Embryonic facial prominence (tissue), 1 donor: ENCODE data around the gene PID1.

Source experiments
- DNase-seq: peaks from one replicate; pipeline ENCODE4 v3.0.0-alpha.2; 2016; ENCODE audit errors: extremely low spot score

The PID1 gene

GRCh38 chr2:229022652-229023051 is 248.4 kb downstream of the PID1 start:
- DNase-seq: no peak

DNA sequence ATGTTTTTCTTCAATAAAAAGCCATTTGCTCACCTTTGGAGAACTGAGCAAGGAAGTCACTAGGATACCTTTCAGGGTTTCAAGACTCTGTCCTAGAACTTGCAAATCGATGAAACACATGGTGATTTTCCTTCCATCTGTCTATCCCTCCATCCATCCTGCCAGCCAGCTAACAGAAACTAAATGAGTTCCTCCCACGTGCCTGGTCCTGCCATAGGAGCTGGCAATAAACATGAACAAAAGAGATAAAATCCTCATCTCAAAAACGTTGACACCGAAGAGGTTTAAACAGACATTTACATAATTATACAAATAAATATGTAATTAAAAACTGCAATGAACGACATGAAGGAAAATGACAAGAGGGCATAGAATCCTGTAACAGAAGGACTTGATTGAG is 249.0 kb downstream of the PID1 start:
- no peak for DNase-seq

- DNase-seq: no peak
These were observed 261.3 kb downstream of the PID1 start for GRCh38 chr2:229009816-229010215.

DNA sequence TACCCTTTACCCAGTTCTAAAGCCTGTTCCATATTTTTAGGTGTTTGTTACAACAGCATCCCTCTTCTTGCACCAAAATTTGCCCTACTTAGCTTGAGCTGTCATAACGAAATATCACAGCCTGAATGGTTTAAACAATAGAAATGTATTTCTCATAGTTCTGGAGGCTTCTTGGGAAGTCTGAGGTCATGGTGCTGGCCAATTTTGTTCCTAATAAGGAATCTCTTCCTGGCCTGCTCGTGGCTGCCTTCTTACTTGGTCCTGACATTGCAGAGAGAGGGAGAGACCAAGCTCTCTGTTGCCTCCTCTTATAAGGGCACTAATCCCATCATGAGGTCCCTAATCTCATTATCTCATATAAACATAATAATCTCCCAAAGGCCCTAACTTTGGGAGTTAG is 267.8 kb downstream of the PID1 start:
- no peak for DNase-seq

DNA sequence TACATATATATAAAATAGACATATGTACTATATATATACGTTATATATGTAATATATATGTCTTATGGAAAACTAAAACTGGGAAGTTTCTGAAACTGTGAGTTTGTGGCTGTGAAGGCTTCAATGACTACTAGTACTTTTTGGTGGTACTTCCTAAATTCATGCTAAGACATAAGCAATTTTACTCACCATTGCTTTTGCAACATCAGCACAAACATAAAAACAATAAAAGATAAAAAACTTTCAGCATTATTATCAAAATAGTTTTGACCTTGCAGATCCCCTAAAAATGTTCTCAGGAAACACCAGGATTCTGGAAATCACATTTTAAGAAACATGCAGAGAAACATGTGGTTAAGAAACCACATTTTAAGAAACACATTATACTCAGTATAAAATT is 269.9 kb downstream of the PID1 start:
- DNase-seq: no peak

GRCh38 chr2:228999326-228999725 is 271.8 kb downstream of the PID1 start:
- DNase-seq: no peak

DNA sequence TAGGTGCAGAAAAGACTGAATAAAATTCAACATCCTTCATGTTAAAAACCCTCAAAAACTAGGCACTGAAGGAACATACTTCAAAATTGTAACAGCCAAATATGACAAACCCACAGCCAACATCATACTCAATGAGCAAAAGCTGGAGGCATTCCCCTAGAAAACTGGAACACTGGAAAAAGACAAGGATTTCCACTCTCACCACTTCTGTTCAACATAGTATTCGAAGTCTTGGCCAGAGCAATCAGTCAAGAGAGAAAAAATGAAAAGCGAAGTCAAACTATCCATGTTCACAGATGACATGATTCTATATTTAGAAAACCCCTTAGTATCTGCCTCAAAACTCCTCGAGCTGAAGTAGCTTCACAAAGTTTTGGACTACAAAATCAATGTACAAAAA is 282.3 kb downstream of the PID1 start:
- DNase-seq: no peak

- no peak for DNase-seq
These were observed 283.5 kb downstream of the PID1 start for GRCh38 chr2:228987441-228988155.

- no peak for DNase-seq
These were observed 284.1 kb downstream of the PID1 start for GRCh38 chr2:228986961-228987360.

DNA sequence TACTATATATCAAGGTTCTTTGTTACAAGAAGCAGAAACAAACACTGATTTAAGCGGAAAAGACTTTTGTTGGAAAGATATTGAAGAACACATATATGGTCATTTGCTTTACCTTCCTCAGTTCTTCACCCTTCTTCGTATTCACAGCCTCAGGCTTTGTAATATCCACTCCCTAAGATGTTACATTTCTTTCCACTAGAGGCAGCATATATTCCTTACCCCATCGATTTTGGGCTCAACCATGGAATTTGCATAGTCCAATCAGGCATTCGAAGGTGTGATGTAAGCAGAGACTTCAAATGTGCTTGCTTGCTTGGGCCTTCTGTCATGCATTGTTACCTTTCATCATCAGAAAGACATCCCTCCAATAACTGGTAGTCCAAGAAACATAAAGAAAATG is 287.4 kb downstream of the PID1 start:
- DNase-seq: no peak

DNA sequence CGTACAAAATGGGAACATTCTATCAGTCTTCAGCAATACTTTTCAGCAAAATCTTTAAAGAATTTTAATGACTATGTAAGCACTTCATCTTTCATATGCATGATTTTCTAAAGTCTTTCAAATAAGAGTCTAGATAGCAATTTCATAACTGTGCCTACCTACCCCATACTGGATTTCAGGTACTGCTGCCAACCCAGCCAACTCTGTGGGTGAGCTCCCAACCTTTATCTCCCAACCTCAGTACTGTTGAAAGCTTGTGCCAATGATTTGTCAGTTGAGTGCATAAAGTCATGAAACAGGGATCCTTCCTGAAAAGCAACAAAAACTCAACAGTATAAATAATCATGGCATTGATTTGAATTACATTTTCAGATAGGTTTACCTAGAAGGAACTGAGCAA is 296.9 kb downstream of the PID1 start:
- DNase-seq: no peak
